AG10803 (cell line): Measurements from ENCODE around the gene TMEM38A.
"Not testable (repeated sequence)": the region's sequence is repeated elsewhere in the genome, so short reads cannot be mapped to it uniquely, and the experiment has no call there.

Source experiments
- DNase-seq: peaks from one replicate; pipeline ENCODE4 v3.0.0; 2010; ENCODE audit warnings: low read depth
- H3K4me3 ChIP-seq: 2 replicates; pipeline ENCODE4 v1.5.1; 2011; ENCODE audit warnings: mild to moderate bottlenecking, low read length, control low read depth
- CTCF ChIP-seq: conservative IDR thresholded peaks from 2 replicates; pipeline ENCODE4 v1.5.1; 2011; ENCODE audit warnings: mild to moderate bottlenecking, low read length, control low read depth, inconsistent platforms

TMEM38A gene

GRCh38 chr19:16726916-16727315, 66.0 kb downstream of the TMEM38A start:
- TF ChIP-seq CTCF = no peak
- DNase-seq = no peak

GRCh38 chr19:16735650-16736266, 74.8 kb downstream of the TMEM38A start:
- DNase-seq, H3K4me3 ChIP-seq: not testable (repeated sequence)

More at GRCh38 chr19:16726916-16727315, 66.0 kb downstream of the TMEM38A start:
- no peak overlapping the region for H3K4me3 ChIP-seq

GRCh38 chr19:16736709-16737108, 75.8 kb downstream of the TMEM38A start:
- DNase-seq = no peak
- TF ChIP-seq CTCF = no peak
- H3K4me3 ChIP-seq = no peak overlapping the region

- no peak for DNase-seq
- TF ChIP-seq CTCF = no peak
- H3K4me3 ChIP-seq = no peak overlapping the region
These were observed 77.0 kb downstream of the TMEM38A start for GRCh38 chr19:16737911-16738310.

- no peak for DNase-seq
- H3K4me3 ChIP-seq = no peak overlapping the region
- no peak for TF ChIP-seq CTCF
These were observed 78.6 kb downstream of the TMEM38A start for GRCh38 chr19:16739546-16739945.
